HEK293T (cell line): Measurements from ENCODE around the gene FN1.

Source experiments
- BHLHE40 ChIP-seq: fragments of 450-650 bp; IDR thresholded peaks from 2 replicates; pipeline ENCODE4 v1.6.1; 2016; ENCODE audit warnings: mild to moderate bottlenecking, moderate library complexity, borderline replicate concordance
- FOXA1 ChIP-seq: fragments of 450-650 bp; IDR thresholded peaks from 2 replicates; pipeline ENCODE4 v1.6.1; 2016; ENCODE audit warnings: mild to moderate bottlenecking
- FOXK2 ChIP-seq: fragments of 450-650 bp; IDR thresholded peaks from 2 replicates; pipeline ENCODE4 v1.6.1; 2016; ENCODE audit warnings: mild to moderate bottlenecking
- FOXM1 ChIP-seq: fragments of 450-650 bp; IDR thresholded peaks from 2 replicates; pipeline ENCODE4 v1.6.1; 2017; ENCODE audit warnings: mild to moderate bottlenecking, borderline replicate concordance
- HDGF ChIP-seq: fragments of 450-650 bp; IDR thresholded peaks from 2 replicates; pipeline ENCODE4 v1.6.1; 2017; ENCODE audit warnings: antibody characterized with exemption, borderline replicate concordance
- L3MBTL2 ChIP-seq: fragments of 450-650 bp; conservative IDR thresholded peaks from 2 replicates; pipeline ENCODE4 v1.6.1; 2016; ENCODE audit warnings: mild to moderate bottlenecking
- LEF1 ChIP-seq: fragments of 450-650 bp; IDR thresholded peaks from 2 replicates; pipeline ENCODE4 v1.6.1; 2017; ENCODE audit warnings: mild to moderate bottlenecking, borderline replicate concordance
- NFRKB ChIP-seq: fragments of 450-650 bp; IDR thresholded peaks from 2 replicates; pipeline ENCODE4 v1.6.1; 2016; ENCODE audit warnings: mild to moderate bottlenecking, moderate library complexity
- SP1 ChIP-seq: fragments of 450-650 bp; IDR thresholded peaks from 2 replicates; pipeline ENCODE4 v1.6.1; 2017
- TARDBP ChIP-seq: fragments of 450-650 bp; IDR thresholded peaks from 2 replicates; pipeline ENCODE4 v1.6.1; 2016
- ZNF384 ChIP-seq: fragments of 450-650 bp; IDR thresholded peaks from 2 replicates; pipeline ENCODE4 v1.6.1; 2016
- TF ChIP-seq, protein P1 (sequence below): fragments of 450-650 bp; IDR thresholded peaks from 2 replicates; pipeline ENCODE4 v1.6.1; 2016

DNA sequence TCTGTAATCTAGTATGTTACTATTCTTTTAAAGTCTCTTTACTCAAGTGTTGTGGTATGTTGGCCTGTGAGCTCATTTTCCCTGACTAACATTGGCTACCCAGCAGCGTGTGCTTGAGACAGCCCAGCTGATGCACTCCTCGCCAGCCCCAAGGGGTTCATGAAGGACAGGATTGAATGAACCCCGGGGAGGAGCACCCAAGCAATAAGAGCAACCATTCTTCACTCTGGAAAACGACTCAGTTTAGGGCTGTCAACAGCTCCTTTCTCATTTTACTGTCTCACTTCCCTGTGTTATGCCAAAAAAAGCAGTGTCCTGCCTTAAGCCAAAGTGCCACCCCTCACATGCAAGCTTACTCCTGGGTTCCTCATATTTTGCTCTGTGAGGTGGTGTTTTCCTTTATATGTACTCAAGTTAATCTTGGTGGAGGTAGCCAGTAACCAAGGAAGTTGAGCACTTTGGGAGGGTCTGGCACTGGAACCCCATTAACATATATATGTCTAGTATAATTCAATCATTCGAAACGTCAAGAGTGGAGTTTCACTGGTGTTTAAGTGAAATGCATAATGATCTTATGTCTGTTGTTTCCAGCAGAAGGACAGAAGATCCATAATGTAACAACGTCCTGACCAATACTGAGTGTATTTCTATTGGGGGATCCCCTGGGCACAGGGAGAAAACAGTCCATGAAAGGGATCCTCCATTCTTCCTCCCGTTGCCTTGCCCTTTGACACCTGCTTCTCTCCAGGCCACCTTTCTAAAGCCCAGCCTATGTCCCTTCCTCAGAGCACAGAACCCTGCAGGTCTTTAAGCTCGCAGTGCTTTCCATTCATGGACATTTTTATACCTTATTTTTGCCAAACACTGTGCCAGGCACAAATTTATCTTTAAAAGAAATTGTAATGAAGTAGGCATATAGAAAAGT lies 80.8 kb downstream of the FN1 start:
- TF ChIP-seq SP1 (no peak), TARDBP (no peak), FOXM1 (no peak), FOXA1 (no peak), LEF1 (no peak), HDGF (no peak), ZNF384 (no peak), FOXK2 (no peak), L3MBTL2 (no peak), BHLHE40 (no peak), NFRKB (no peak)
- TF ChIP-seq, protein P1, sequence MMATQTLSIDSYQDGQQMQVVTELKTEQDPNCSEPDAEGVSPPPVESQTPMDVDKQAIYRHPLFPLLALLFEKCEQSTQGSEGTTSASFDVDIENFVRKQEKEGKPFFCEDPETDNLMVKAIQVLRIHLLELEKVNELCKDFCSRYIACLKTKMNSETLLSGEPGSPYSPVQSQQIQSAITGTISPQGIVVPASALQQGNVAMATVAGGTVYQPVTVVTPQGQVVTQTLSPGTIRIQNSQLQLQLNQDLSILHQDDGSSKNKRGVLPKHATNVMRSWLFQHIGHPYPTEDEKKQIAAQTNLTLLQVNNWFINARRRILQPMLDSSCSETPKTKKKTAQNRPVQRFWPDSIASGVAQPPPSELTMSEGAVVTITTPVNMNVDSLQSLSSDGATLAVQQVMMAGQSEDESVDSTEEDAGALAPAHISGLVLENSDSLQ, result no peak
